ENCODE data around the gene VCL. TPM values are rescaled to one million over a fixed set of nuclear protein-coding genes. Genes with fewer than 3 reads are reported as not detected.
A peak's percentile ranks its signal among the peaks of the same experiment; 100 is the strongest.

The VCL gene
- total and polyA plus RNA-seq, 12 donors = 14.3 to 90.7 (median 43.2) TPM

DNA sequence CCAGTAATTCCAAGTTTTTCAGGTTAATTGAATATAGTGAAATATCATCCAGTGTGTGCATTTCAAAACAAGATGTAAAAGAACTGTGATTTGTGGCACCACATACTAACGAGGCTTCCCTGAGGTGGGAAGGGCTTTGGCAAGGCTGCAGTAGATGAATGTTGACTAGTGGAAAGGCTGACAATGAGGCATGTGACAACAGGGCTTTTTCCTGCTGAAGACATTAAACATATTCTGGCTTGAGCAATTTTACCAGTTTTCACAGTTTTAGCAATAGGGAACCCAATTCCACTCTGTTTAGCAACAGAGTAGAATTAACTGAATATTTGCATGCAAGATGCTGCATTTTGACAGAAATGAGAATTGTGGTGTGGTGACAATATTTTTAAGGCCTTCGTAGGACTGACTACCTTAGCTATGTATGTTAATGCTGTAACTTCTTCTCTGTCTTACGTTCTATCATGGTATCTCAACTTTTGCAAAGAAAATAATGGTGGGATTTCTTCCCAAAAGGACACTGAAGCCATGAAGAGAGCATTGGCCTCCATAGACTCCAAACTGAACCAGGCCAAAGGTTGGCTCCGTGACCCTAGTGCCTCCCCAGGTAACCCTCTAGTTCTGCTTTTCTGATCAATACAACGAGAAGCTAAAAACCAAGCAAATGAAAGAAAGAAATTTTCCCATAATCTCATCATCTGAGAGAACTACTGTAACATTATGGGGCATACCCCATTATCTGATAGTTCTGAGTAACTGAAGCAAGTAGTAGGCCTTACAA, 84.2 kb downstream of the VCL start:
- TF ChIP-seq, protein P1, sequence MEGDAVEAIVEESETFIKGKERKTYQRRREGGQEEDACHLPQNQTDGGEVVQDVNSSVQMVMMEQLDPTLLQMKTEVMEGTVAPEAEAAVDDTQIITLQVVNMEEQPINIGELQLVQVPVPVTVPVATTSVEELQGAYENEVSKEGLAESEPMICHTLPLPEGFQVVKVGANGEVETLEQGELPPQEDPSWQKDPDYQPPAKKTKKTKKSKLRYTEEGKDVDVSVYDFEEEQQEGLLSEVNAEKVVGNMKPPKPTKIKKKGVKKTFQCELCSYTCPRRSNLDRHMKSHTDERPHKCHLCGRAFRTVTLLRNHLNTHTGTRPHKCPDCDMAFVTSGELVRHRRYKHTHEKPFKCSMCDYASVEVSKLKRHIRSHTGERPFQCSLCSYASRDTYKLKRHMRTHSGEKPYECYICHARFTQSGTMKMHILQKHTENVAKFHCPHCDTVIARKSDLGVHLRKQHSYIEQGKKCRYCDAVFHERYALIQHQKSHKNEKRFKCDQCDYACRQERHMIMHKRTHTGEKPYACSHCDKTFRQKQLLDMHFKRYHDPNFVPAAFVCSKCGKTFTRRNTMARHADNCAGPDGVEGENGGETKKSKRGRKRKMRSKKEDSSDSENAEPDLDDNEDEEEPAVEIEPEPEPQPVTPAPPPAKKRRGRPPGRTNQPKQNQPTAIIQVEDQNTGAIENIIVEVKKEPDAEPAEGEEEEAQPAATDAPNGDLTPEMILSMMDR (IDR thresholded peaks at IDR 0.05) = no peak
- TF ChIP-seq POLR2A (IDR thresholded peaks at IDR 0.05) = no peak
- DNase-seq = no peak
- H3K27me3 ChIP-seq = no peaks in the 10 kb centered on the region
- H3K4me3 ChIP-seq = no peak overlapping the region
- intact Hi-C loops (cut with DNase I) = loop anchor here (5.0 to 10.0 kb wide), 2 partner anchors 195 to 197 kb away; no protein-coding TSS in a partner anchor
- no peaks in the 10 kb centered on the region for H3K4me1 ChIP-seq (replicated peaks in 1 of 2)
- peaks cover 0 to 18% of the 10 kb centered on the region in 2 donors for H3K36me3 ChIP-seq (replicated peaks in 1 of 2)
- WGBS, 4 donors = 62 to 79% (median 71%) methylated on average over 5 of the region's 5 CpGs
- no peak overlapping the region for H3K27ac ChIP-seq
- no peaks in the 10 kb centered on the region for H3K9me3 ChIP-seq (replicated peaks in 1 of 3)

DNA sequence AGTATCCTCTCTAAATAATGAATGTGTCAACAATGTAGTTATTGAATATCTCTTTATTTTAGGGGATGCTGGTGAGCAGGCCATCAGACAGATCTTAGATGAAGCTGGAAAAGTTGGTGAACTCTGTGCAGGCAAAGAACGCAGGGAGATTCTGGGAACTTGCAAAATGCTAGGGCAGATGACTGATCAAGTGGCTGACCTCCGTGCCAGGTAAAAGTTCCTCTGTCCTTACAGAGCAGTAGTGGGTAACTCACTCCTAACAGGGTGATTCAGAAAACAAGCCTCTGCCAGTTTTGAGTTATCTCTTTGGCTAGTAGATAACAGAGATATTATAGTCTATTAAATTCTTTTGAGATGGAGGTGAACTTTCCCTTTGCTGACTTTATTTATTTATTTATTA, 85.4 kb downstream of the VCL start:
- Histone ChIP-seq H3K4me3 (no peak overlapping the region), H3K9me3 (replicated peaks in 1 of 3) (no peaks in the 10 kb centered on the region), H3K27me3 (no peaks in the 10 kb centered on the region), H3K36me3 (replicated peaks in 1 of 2) (peaks cover 0 to 18% of the 10 kb centered on the region in 2 donors), H3K4me1 (replicated peaks in 1 of 2) (no peaks in the 10 kb centered on the region), H3K27ac (no peak overlapping the region)
- 52 to 78% (median 69%) methylated on average over 2 of the region's 2 CpGs for WGBS, 4 donors
- TF ChIP-seq, protein P1 (IDR thresholded peaks at IDR 0.05) = no peak
- TF ChIP-seq POLR2A (IDR thresholded peaks at IDR 0.05) = no peak
- DNase-seq = peak in 3 of 7 donors; percentile 13 to 48 (median 37)
- intact Hi-C loops (cut with DNase I) = loop anchor here (5.0 to 10.0 kb wide), 2 partner anchors 196 to 199 kb away; no protein-coding TSS in a partner anchor

DNA sequence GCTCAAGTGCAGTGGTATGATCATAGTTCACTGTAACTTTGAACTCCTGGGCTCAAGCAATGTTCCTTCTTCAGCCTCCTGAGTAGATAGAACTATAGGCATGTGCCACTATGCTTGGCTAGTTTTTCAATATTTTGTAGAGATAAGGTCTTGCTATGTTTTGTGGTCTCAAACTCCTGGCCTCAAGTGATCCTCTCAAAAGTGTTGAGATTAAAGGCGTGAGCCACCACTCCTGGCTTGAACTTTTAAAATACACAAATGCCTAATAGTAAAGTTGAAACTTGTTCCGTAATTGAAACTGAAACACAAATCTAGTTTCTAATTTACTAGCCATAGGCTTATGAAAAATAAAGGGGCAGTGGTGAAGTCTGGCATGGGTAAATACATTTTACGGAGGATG, 87.0 kb downstream of the VCL start:
- H3K4me1 ChIP-seq (replicated peaks in 1 of 2) = no peaks in the 10 kb centered on the region
- no peak for TF ChIP-seq POLR2A (IDR thresholded peaks at IDR 0.05)
- TF ChIP-seq, protein P1 (IDR thresholded peaks at IDR 0.05) = no peak
- peaks cover 0 to 29% of the 10 kb centered on the region in 2 donors for H3K36me3 ChIP-seq (replicated peaks in 1 of 2)
- no peak overlapping the region for H3K27ac ChIP-seq
- WGBS, 4 donors = 86 to 93% (median 92%) methylated on average over 3 of the region's 3 CpGs
- no peak overlapping the region for H3K4me3 ChIP-seq
- no peaks in the 10 kb centered on the region for H3K9me3 ChIP-seq (replicated peaks in 1 of 3)
- no peaks in the 10 kb centered on the region for H3K27me3 ChIP-seq
- intact Hi-C loops (cut with DNase I) = loop anchor here (5.0 to 10.0 kb wide), 2 partner anchors 198 to 200 kb away; no protein-coding TSS in a partner anchor
- DNase-seq = no peak

DNA sequence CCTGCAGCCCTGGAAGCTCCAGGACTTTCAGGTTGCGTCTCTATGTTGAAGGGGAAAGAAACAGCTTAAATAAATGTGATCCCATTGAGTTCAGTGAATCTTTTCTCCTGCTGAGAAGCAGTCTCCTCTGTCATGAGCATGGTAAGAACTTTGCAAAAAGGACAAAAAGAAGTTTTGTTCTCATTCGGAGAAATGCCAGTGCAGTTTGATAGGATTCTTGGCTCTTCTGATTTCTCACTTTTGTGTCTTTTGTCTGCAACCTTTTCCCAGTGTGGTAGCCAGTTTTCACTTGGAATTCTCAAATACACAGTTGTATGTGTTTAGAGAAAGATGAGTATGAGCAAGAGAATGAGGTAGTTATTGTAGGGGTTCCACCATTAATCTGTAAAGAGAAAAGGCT, 88.4 kb downstream of the VCL start:
- intact Hi-C loops (cut with DNase I) = loop anchor here in 1 of 2 donors (10.0 kb wide), 1 partner anchor 202 kb away; no protein-coding TSS in a partner anchor
- Histone ChIP-seq H3K9me3 (replicated peaks in 1 of 3) (no peaks in the 10 kb centered on the region), H3K27me3 (no peaks in the 10 kb centered on the region), H3K36me3 (replicated peaks in 1 of 2) (peaks cover 0 to 43% of the 10 kb centered on the region in 2 donors), H3K4me3 (no peak overlapping the region), H3K4me1 (replicated peaks in 1 of 2) (no peaks in the 10 kb centered on the region), H3K27ac (no peak overlapping the region)
- DNase-seq = no peak
- TF ChIP-seq, protein P1 (IDR thresholded peaks at IDR 0.05) = no peak
- no peak for TF ChIP-seq POLR2A (IDR thresholded peaks at IDR 0.05)
- WGBS, 4 donors = 81 to 95% (median 87%) methylated on average over 2 of the region's 2 CpGs
